ENCODE data around the gene LPP.

Gene LPP

GRCh38 chr3:188266562-188267274, 112.8 kb downstream of the LPP start:
- Histone ChIP-seq H3K27me3 (ENCODE audit: insufficient read depth, low read length, poor library complexity) (no peaks in the 10 kb centered on the region), H3K4me3 (ENCODE audit: low read depth in 1 of 2, low read length in 2 of 2) (no peak overlapping the region), H3K4me1 (ENCODE audit: insufficient read depth, low read length) (no peaks in the 10 kb centered on the region), H3K9ac (ENCODE audit: low read depth, low read length) (no peak overlapping the region), H3K36me3 (ENCODE audit: insufficient read depth, low read length) (no peaks in the 10 kb centered on the region), H3K4me2 (ENCODE audit: insufficient read depth, low read length) (no peak overlapping the region), H2AFZ (ENCODE audit: low read depth, low read length) (no peak overlapping the region), H4K20me1 (ENCODE audit: insufficient read depth, low read length) (no peaks in the 10 kb centered on the region), H3K27ac (ENCODE audit: low read length) (no peak overlapping the region), H3K79me2 (ENCODE audit: insufficient read depth, low read length) (peaks cover 5% of the 10 kb centered on the region; the same call in 1 of the 2 replicates), H3K9me3 (ENCODE audit: insufficient read depth, low read length, severe bottlenecking) (no peaks in the 10 kb centered on the region)
- ATAC-seq (ENCODE audit: insufficient read depth, low read depth) (no peak), DNase-seq (no peak)
- TF ChIP-seq EZH2 (IDR thresholded peaks at IDR 0.05; ENCODE audit: borderline replicate concordance, low read depth, low read length, severe bottlenecking), result no peak
- TF ChIP-seq CTCF (IDR thresholded peaks at IDR 0.05; ENCODE audit: borderline replicate concordance, extremely low read depth, low read length, poor library complexity, severe bottlenecking), result no peak

GRCh38 chr3:188267790-188268335, 113.9 kb downstream of the LPP start:
- no peak overlapping the region for H2AFZ ChIP-seq (ENCODE audit: low read depth, low read length)
- no peak overlapping the region; the same call in 1 of the 2 replicates for H3K27ac ChIP-seq (ENCODE audit: low read length)
- no peak overlapping the region for H3K9ac ChIP-seq (ENCODE audit: low read depth, low read length)
- H4K20me1 ChIP-seq (ENCODE audit: insufficient read depth, low read length), result no peaks in the 10 kb centered on the region
- H3K4me3 ChIP-seq (ENCODE audit: low read depth in 1 of 2, low read length in 2 of 2), result no peak overlapping the region
- H3K9me3 ChIP-seq (ENCODE audit: insufficient read depth, low read length, severe bottlenecking), result no peaks in the 10 kb centered on the region
- no peaks in the 10 kb centered on the region for H3K4me1 ChIP-seq (ENCODE audit: insufficient read depth, low read length)
- no peaks in the 10 kb centered on the region for H3K36me3 ChIP-seq (ENCODE audit: insufficient read depth, low read length)
- peaks cover 7% of the 10 kb centered on the region for H3K79me2 ChIP-seq (ENCODE audit: insufficient read depth, low read length)
- H3K4me2 ChIP-seq (ENCODE audit: insufficient read depth, low read length), result no peak overlapping the region
- TF ChIP-seq EZH2 (IDR thresholded peaks at IDR 0.05; ENCODE audit: borderline replicate concordance, low read depth, low read length, severe bottlenecking) (no peak), CTCF (IDR thresholded peaks at IDR 0.05; ENCODE audit: borderline replicate concordance, extremely low read depth, low read length, poor library complexity, severe bottlenecking) (no peak)
- DNase-seq, result no peak
- no peak for ATAC-seq (ENCODE audit: insufficient read depth, low read depth)
- H3K27me3 ChIP-seq (ENCODE audit: insufficient read depth, low read length, poor library complexity), result no peaks in the 10 kb centered on the region

- H4K20me1 ChIP-seq (ENCODE audit: insufficient read depth, low read length), result no peaks in the 10 kb centered on the region
- no peaks in the 10 kb centered on the region for H3K27me3 ChIP-seq (ENCODE audit: insufficient read depth, low read length, poor library complexity)
- no peaks in the 10 kb centered on the region for H3K36me3 ChIP-seq (ENCODE audit: insufficient read depth, low read length)
- H3K9me3 ChIP-seq (ENCODE audit: insufficient read depth, low read length, severe bottlenecking), result no peaks in the 10 kb centered on the region
- ATAC-seq (ENCODE audit: insufficient read depth, low read depth), result no peak
- H3K9ac ChIP-seq (ENCODE audit: low read depth, low read length), result no peak overlapping the region
- H3K27ac ChIP-seq (ENCODE audit: low read length), result no peak overlapping the region
- no peak for TF ChIP-seq CTCF (IDR thresholded peaks at IDR 0.05; ENCODE audit: borderline replicate concordance, extremely low read depth, low read length, poor library complexity, severe bottlenecking)
- no peak for TF ChIP-seq EZH2 (IDR thresholded peaks at IDR 0.05; ENCODE audit: borderline replicate concordance, low read depth, low read length, severe bottlenecking)
- H2AFZ ChIP-seq (ENCODE audit: low read depth, low read length), result no peak overlapping the region
- H3K79me2 ChIP-seq (ENCODE audit: insufficient read depth, low read length), result peaks cover 10% of the 10 kb centered on the region
- DNase-seq, result no peak
- no peak overlapping the region for H3K4me3 ChIP-seq (ENCODE audit: low read depth in 1 of 2, low read length in 2 of 2)
- H3K4me2 ChIP-seq (ENCODE audit: insufficient read depth, low read length), result no peak overlapping the region
- H3K4me1 ChIP-seq (ENCODE audit: insufficient read depth, low read length), result no peaks in the 10 kb centered on the region
Measured at GRCh38 chr3:188268336-188268735, 114.4 kb downstream of the LPP start.

Data from DND-41 (cell line).